Peyer's patch (tissue), 4 donors: ENCODE data around the gene FOXE1.

Experiments used
- CTCF ChIP-seq, 6 experiments: fragments of 450-650 bp in 4 of 6; fragments of 200-600 bp in 2 of 6; sonication (generic) in 1 of 6; IDR thresholded peaks; one replicate each; pipeline ENCODE4 v1.5.1; 2017 to 2019; ENCODE audit warnings: antibody characterized with exemption in 6 of 6, mild to moderate bottlenecking in 3 of 6, moderate library complexity in 1 of 6
- POLR2A ChIP-seq, 2 donors: fragments of 450-650 bp; IDR thresholded peaks; one replicate each; pipeline ENCODE4 v1.5.1; 2017; ENCODE audit warnings: antibody characterized with exemption in 2 of 2, mild to moderate bottlenecking in 2 of 2, moderate library complexity in 2 of 2

DNA sequence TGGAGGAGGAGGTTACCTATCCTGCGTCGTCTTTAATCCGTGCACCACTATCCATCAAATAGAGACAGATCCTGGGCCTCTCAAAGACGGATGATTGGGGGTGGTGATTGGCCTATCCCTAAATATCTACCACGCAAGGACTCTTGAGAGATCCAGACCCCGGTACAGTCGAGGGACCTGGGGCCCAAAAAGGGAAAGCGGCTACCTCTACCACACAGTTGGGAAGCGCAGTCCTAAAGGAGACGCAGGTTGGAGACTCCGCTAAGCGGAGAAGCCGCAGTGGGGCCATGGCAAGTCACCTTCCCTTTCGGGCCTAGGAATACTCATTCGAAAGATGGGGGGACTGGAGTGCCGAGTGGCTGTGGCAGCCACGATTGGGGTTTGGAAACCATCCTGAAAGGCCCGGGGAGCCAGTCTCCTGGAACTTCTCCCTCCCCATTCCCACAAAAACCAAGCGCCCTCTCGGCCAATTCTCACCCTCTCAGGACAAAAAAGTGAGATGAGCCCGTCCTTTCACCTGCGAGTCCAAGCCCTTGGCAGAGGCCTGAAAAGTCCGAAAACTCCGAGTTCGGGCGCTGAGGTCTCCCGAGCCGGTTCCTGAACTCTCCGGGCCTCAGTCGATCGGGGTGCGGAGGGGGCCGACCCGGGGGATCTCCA lies 499 bp upstream of the FOXE1 start:
- TF ChIP-seq CTCF (IDR thresholded peaks at IDR 0.05) (no peak), POLR2A (IDR thresholded peaks at IDR 0.05) (no peak)
